GM12873 (cell line): ENCODE results near the gene MATN1.

Experiments
- TF ChIP-seq, protein P1 (sequence below): IDR thresholded peaks from 2 replicates; pipeline ENCODE4 v1.5.1; 2012; ENCODE audit warnings: low read depth, mild to moderate bottlenecking, moderate library complexity, low read length, control low read depth; ENCODE audit not compliant: insufficient read depth; ENCODE audit errors: missing control alignments

MATN1 gene

GRCh38 chr1:30760596-30761324 is 37.4 kb upstream of the MATN1 start:
- TF ChIP-seq, protein P1, sequence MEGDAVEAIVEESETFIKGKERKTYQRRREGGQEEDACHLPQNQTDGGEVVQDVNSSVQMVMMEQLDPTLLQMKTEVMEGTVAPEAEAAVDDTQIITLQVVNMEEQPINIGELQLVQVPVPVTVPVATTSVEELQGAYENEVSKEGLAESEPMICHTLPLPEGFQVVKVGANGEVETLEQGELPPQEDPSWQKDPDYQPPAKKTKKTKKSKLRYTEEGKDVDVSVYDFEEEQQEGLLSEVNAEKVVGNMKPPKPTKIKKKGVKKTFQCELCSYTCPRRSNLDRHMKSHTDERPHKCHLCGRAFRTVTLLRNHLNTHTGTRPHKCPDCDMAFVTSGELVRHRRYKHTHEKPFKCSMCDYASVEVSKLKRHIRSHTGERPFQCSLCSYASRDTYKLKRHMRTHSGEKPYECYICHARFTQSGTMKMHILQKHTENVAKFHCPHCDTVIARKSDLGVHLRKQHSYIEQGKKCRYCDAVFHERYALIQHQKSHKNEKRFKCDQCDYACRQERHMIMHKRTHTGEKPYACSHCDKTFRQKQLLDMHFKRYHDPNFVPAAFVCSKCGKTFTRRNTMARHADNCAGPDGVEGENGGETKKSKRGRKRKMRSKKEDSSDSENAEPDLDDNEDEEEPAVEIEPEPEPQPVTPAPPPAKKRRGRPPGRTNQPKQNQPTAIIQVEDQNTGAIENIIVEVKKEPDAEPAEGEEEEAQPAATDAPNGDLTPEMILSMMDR = no peak

- TF ChIP-seq, protein P1 = no peak
Measured at GRCh38 chr1:30759718-30760281, 36.4 kb upstream of the MATN1 start.

DNA sequence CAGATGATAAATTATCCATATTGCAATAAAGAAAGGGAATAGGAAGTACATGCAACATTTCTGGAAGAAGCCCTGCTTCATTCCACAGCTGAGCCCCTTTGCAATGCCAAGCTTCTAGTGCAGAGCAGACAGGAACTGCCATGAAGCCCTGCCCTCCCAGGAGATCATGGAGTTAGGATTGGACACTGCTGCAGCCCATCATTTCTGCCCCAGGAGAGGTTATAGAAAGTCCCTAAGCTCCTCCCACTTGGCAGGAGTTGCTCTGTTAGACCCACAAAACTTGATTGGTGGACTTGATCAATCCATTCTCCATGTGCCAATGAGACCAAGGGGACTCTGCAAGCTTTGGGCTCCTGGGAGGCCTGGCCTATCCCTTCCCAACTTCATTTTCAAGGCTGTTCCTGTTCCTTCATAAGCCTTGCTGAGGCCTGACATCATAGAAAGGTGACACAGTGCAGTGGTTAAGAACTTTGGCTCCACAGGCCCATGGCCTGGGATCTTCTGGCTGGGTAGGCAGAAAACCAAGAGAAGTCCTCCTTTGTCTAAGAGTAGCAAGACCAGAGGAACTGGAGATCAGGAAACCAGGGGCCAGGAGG is 35.5 kb upstream of the MATN1 start:
- TF ChIP-seq, protein P1 = no peak

GRCh38 chr1:30758121-30758688 is 34.8 kb upstream of the MATN1 start:
- TF ChIP-seq, protein P1 = no peak

DNA sequence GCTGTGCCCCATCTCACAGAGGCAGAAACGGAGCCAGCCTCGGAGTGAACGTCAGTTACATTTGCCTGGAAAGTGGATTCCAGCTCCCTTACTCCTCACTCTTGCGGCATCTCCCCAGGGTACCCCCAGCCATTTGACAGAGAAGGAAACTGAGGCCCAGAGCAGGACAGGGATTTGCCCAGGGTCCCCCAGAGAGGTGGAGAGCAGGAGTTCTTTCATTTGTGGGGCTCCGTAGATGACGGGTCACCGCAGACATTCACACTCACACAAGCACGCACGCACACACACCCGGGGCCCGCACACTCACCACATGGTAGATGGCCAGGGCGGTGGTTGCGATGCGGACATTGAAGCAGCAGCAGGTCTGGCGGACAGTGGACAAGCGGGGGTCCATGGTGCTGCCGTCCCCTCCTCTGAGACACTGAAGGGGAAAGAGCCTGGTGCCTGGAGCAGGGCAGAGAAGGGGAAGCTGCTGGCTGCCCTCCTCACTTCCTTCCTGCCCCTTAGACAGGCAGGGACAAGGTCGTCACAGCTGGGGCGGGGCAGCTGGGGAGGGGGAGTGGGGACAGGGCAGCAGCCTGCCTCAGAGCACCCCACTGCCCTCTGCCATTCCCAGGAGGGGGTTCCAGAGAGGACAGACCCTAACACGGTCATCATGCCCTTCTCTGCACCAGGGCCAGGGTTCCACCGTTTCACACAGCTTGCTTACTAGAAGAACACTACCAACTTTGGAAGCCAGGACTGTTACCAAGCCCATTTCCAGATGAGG is 34.2 kb upstream of the MATN1 start, which contains the start of gene LAPTM5:
LAPTM5 (minus strand) TSS at position 423 of the 769 bp plus-strand sequence; CDS start at position 394, 29 bp downstream.
- TF ChIP-seq, protein P1 = no peak

DNA sequence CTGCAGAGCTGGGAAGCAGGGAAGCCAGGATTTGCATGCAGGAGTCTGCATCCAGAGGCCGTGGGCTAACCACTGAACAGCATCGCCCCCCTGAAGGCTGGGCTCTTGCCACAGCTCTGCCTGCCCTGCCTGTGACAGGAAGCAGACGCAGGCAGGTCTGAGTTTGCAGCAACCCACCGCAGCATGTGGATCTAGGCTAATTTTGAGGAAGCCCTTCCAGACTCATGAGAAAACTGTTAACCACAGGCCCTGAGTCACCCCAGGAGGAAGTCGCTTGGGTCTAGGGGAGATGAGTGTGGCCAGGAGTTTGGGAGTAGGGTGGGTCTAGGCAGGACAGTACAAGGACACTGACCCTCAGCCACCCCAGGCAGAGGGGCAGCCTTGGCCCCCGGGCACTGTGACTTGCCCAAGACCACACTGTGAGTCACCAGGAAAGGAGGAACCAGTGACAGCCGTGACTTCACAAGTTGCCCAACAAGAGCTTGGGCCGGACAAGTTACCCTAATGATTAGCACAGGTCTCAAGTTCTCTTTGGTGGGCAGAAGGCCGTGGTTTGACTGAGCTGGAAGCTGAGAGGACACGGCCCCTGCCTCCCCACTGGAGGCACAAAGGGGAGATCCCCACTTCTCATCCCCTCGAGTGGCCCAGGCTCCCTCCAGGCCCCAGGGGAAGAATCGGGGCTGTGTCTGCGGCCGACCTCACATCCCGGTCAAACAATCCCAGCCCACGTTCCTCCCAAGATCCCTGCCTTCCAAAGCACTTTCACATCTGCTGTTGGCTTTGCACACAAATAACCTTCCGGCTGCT is 33.4 kb upstream of the MATN1 start:
- TF ChIP-seq, protein P1 = no peak
